HG02642 (cell line): Measurements from ENCODE around the gene HCFC1.
A peak's percentile ranks its signal among the peaks of the same experiment; 100 is the strongest.

Source experiments
- ATAC-seq: cut with Tn5 transposase; IDR thresholded peaks from one replicate; pipeline ENCODE4 v1.9.1; 2021; ENCODE audit warnings: mild to moderate bottlenecking; ENCODE audit not compliant: unreplicated experiment, poor library complexity

The HCFC1 gene

DNA sequence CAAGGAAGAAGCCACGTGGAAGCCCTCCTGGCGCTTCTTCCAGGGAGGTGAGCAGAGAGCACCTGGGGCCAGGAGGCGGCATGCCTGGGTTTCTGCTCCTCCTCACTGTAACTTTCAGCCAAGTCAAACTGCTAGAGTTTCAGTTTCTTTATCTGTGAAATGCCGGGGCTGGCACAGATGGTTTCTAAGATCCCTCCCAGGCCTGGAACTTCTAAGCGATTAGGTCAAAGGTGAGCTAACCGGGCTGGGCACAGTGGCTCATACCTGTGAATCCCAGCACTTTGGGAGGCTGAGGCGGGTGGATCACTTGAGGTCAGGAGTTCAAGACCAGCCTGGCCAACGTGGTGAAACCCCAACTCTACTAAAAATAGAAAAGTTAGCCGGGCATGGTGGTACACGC lies 8.8 kb upstream of the HCFC1 start:
- ATAC-seq = peak; percentile 47

DNA sequence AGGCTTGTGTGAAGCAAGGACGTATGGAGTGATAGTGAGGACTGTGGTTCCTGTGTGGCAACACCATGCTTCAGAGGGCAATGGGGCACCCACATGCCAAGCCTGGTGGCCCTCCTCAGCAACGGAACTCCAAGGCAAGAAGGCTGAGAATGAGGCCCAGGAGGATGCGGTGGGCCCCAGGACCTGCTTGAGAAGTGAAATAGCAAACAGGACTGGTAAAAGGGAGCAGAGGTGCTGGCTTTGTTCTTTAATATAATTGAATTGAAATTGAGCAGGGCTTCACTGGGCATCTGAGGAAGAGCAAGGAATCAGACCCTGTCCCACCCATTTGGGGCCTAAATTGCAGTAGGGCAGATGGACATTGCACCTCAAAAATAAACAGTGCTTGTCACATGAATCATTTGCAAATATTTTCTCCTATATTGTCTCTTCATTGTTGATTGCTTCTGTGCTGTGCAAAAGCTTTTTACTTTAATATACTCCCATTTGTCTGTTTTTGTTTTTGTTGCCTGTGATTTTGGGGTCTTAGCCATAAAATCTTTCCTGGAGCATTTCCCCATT lies 3.2 kb upstream of the HCFC1 start:
- ATAC-seq = no peak

DNA sequence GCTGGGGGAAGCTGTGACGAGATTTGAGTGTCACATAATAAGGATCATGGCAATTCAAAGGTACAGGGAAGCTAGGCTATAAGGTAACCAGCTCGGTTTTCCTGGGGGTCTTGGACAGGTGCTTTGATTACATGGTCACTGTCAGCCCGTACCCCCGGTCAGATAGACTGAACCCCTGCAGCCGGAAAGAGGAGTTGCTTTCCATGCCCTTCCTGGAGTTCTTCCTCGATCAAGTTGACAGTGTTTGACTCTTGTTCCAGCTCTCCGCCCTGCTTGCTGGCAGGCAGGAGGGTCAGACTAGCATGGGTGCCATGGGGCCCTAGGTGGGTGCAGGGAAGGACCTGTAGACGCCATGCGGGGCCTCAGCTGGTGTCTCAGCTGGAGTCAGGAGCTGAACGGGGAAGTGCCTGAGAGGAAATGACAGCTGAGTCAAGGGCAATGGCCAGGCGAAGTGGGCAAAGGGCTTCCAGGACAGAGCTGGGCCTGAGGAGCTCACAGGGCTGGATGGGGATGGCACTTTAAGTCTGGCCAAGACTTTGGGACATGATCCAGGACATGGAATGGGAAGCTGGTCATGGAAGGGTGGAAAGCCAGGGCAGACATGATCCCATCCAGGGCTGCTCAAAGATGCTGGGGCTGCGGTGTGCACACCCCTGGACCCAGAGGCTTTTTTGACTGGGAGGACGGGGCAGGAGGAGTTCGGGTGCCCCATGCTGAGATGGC lies 2.5 kb upstream of the HCFC1 start:
- ATAC-seq = no peak

DNA sequence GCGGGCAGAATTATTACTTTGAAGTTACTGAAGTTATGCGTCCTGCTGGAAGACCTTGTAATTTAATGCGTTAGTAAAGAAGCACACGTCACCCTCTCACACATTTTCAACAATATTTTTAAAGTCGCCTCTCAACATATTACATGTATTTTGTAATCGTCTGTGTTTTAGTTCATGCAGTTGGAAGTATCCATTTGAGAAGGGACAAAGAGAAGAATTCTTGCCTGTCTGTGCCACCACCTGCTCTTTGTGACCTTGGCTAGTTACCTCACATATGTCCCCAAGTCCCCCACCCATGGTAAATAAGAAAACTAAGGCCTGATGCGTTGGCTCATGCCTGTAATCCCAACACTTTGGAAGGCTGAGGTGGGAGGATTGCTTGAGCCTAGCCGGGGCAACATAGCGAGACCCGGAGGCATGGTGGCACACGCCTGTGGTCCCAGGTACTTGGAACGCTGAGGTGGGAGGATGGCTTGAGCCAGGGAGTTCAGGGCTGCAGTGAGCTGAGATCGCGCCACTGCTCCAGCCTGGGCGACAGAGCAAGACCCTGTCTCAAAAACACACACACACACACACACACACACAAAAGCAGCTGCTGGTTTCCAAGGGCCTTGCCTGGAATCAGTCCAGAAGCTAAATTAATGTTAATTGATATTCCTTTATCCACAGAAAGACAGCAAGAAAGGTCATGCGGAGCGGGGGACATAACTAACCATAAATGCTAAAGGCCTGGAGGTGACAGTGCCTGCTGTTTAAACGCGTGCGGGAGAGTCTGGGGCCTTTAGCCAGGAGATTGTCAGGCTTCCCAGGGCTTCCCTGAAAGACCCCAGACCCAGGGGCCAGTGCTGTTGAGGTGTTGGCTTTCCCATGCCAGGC lies 1.7 kb upstream of the HCFC1 start:
- ATAC-seq = no peak

DNA sequence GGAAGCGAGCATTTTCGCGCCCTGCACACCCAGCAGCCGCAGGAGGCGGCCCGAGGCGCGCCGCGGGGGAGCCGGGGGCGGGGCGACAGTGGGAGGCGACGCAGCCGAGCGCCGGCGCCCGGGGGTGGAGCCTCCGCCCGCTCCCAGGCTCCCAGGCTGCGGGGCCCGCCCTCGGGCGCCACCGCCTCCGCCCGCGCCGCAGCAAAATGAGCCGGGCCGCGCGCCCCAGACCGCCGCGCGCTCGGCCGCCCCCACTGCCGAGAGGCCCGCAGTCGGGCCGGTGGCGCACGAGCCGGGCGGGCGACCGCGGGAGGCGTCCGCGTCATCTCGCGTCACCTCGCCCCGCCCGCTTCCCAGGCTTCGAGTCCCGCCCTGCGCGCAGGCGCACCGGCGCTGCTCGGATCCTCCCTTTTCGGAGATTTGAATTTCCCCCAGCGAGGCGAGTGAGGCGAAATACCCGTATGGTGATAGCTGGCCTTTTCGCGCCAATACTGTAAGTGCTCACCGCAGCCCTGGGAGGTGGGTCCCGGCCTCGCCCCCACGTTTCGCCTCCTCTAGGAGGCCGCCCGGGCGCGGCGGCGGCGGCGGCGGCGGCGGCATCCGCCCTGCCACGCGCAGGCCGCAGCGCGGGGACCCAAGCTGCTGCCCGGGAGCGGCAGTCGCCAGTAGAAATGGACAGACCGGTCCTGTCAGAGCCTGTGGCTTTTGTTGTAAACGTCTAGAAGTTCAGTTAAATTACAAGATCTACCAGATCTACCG lies 929 bp upstream of the HCFC1 start, which contains the start of gene TMEM187:
Gene TMEM187, plus strand, starts transcription at position 387 of the 759 bp plus-strand sequence. CDS start 9,309 bp downstream, outside the sequence.
- peak; percentile 59 for ATAC-seq

DNA sequence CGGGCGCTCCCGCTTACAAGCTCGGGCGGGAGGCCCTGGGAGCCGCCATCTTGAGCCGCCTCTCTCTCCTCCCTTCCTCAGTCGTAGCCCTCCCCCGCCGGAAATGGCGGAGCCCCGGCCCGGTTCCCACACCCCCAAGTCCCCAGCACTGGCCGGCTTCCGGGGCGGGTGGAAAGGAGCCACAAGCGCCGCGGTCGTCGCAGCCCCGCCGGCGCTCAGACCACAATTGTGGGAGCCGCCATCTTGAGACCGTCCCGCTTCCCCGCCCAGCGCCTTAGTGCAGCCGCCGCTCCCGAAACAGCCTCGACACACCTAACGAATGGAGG lies 531 bp downstream of the HCFC1 start:
- ATAC-seq = peak; percentile 39

DNA sequence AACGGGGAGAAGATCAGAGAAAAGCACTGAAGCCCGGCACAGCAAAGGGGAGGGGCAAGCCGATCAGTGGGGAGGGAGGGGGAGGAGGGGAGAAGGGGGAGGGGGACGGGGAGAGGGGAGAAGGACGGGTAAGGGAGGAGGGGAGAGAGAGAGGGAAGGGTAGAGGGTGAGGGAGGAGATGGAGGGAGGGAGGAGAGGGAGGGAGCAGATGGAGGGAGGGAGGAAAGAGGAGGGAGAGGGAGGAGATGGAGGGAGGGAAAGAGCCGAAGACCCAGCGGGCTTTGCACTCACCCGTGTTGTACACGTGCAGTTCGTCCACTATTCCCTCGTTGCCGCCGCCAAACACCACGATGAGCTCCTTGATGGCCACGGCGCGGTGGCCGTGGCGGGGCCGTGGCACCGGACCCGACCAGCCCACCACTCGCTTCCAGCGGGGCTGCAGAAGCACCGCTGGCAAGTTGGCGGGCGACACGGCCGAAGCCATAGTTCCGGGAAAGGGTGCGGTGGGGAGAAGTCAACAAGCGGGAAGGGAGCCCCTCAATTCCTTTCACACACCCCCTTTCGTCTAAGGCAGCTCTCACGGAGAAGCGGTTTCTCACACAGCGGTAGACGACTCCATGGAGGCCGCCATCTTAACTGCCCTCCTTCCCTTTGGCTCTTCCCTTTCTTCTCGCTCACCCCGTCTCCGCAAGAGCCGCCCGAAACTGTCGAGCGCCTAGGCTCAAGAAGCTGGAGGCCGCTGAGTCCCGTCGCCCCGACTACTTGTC lies 1.1 kb downstream of the HCFC1 start:
- ATAC-seq = peak; percentile 1

DNA sequence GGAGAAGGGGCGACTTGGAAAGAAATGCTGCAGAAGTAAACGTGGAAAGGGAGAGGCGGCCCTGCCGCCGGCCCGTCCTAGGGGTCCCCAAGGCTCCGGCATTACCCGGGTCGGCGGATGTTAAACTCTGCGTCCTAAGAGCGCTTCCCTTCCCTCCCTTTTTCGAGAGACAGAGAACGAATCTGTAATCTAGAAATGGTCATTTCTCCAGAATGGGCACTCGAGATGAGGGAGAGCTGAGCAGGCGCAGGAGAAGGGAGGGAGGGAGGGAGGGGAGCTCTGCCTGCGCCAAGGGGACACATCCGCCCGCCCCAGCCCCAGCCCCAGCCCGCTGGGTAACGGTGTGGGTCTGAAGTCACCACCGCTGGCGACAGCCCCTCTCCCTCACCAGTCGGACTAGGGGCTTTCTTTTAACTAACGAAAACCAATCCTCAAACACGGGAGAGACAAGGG lies 1.7 kb downstream of the HCFC1 start:
- ATAC-seq = no peak

DNA sequence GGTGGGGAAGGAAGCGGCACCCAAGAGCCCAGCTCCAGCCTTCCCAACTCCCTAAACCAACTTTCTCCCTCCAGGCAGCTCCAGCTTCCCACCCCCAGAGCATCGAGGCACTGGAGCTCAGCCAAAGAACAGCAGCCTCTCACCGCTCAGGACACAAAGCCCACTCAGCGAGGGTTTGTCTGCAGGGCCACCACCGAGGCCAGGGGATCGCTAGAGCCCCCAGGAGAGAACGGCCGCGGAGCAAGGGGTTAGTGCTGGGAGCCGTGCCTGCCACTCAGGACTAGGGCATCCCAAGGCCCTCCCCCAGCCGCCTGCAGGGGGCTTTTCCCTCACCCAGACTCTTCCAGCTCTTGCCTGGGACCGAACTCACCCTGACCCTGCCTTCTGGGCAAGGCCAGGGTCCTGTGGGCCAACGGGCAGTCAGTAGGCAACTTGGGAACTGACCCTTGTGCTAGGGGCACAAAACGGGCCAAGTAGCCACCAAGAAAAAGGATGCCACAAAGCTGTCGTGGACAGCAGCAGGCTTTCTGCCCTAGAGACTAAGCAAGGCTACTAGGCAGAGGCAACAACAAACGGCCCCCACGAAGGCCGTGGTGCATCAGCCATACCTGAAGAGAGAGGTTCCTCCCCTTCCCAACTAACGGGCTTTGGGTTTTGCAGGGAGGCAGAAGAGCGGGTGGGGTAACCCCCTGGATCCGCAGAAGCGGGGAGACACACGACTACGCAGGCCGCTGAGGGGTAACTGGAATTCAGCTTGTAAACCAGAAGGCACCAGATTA lies 2.3 kb downstream of the HCFC1 start:
- no peak for ATAC-seq

DNA sequence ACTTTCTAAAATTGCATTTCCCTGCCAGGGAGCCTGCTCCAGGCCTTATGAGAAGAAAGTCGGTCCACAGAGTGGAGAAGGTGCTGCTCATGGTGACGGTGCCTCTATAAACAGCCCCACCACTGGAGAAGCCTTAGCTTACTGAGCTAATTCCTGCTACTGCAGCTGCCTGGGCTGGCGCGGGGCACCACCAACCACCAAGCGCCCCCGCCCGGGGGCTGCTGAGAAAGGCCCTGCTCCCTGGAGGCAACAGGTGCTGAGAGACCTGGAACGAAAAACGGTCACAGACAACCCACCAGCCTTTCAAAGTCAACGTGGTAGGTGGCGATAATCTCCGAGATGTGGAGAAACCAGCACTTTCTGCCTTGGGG lies 2.9 kb downstream of the HCFC1 start:
- no peak for ATAC-seq

DNA sequence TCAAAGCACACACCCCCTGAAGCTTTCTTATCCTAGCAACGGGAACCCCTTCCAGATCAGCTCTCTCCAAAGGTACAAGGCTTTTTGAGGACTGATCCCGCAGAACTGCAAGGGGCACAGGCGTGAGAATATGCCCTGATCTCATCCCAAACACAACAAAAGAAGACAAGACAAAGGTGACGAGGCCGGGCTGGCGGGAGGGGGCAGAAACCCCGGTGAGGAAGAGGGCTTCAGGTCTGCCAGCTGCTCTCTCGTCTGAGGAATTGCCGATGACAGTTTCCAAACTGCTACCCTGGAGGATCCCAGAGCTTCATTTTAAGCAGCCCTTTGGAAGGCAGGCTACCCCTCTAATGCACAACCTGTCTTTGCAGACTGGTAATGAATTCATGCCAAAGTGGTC lies 3.4 kb downstream of the HCFC1 start:
- no peak for ATAC-seq

DNA sequence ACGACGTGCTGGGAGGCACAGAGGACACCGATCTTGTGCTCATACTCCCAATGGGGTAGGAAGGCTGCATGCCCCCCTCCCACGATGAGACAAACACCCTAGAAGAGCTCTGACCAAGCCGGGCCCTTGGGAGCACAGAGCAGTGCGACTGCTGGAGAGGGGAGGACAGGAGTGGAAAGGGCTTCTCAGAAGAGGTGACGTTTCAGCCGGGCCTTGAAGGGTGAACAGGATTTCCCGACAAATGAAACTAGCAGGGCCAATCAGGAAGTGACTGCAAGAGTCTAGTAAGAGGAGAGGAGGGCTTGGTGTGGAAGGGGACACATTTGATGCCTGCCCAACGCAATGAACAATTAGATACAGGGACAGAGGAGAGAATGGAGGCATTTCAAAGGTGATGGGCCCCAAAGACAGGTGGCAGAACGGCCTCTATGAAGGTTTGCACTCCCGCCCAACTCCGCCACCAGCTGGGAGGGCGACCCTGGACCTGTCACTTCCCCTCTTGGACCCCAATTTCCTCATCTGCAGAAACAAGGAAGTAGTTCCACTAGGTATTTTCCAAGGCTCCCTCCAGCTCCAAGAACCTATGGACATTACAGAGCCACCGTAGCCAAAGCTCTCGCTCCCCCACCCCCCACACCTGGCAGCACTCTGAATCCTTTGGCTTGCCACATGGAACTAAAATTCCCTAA lies 3.9 kb downstream of the HCFC1 start:
- ATAC-seq = no peak

DNA sequence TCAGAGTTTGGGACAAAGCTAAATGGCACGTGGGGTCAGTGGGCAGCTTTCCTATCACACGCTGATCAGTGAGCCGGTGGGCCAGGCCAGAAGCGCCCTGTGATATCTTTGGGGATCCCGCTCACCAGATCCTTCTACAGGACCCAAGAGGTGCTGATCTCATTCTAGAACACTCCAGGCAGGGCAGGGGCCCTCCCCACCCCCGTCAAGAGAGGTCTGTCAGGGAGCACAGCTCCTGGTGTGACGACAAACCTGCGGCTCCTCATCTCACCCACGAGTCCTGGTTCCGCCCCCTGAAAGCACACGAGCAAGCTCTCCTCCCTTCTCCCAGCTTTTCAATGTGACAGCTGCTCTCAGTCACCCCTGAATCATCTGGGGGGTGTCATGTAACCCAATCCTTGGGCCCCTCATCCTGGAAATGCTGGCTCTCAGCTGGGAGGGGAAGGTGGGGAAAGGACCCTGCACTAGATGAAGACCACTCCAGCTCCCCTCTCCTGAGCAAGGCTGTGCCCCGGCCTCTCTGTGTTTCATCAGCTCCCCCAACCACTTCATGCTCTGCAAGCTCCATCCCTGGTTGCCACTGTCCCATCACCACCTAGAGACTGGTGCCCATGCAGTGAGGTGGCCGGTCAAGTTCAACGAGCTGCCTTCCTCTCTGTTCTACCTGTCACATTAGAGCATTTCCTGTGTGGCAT lies 4.6 kb downstream of the HCFC1 start:
- no peak for ATAC-seq

DNA sequence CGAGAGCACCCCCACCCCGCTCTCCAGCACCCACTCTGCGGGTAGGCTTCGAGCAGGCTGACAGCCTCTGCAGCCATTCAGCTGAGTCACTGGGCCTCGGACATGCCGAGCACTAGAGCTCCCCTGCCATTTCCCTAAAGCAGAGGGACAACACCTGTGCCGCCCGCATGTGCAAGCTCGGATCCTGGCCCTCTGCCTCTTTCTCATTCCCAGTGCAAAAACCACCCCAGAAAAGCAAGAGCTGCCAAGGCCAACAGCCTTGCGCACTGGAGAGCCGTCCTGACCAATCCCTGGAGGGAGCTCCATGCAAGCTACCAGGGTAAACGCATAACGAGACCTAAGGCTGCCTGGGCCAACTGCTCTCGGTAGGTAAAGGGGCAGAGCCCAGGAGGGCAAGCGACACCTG lies 5.3 kb downstream of the HCFC1 start:
- ATAC-seq = no peak

DNA sequence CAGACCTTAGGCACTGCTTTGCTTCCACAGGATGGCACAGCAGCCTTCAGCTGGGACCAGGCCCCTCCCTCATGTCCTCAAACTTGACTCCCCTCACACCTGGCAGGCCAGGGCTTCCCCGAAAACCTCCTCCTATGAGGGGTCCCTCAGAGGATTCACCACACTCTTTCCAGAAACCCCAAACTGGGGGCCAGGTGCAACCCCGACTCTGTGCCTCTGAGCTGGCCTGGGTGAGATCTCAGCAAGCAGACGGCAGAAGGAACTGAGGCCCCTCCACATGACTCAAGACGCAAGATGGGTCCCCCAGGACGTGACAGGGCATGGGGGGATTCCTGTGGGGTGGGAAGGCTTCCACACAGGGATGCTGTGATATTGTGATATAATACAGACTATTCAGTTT lies 6.2 kb downstream of the HCFC1 start:
- ATAC-seq = no peak

DNA sequence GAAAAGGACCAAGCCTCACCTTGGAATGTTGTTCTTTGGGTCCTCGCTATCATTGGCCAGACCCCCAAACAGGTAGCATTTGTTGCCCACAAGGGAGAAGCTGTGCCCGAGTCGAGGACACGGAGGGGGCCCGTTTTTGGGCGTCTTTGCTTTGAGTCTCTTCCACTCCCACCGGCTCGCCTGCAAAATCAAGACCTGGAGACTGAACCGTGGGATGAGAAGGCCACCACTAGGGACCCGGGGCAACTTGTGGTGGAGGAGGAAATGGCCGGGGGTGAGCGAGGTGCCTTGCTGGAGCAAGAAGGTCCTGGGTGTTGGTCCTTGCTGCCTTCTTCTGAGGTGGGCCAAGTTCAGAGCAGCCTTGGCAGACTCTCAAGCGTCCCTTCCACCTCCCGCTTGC lies 7.5 kb downstream of the HCFC1 start:
- ATAC-seq = no peak

DNA sequence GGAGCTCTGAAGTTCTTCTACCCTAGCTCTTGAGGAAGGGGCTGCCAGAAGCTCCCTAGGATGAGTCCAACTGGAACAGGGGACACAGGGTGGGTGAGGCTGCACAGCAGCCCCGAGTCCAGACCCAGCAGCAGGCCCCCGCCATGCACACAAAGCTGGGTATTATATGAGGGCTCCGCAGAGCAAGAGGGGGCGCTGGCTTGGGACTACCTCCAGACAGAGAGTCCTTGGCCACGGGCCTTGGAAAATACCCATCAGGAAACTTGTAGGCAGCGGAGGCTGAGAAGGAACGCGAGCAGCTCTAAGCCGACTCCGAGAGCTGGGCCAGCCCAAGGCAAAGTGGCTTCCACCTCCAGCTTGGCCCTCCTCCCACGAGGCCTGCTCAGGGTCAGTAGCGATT lies 8.1 kb downstream of the HCFC1 start:
- no peak for ATAC-seq

DNA sequence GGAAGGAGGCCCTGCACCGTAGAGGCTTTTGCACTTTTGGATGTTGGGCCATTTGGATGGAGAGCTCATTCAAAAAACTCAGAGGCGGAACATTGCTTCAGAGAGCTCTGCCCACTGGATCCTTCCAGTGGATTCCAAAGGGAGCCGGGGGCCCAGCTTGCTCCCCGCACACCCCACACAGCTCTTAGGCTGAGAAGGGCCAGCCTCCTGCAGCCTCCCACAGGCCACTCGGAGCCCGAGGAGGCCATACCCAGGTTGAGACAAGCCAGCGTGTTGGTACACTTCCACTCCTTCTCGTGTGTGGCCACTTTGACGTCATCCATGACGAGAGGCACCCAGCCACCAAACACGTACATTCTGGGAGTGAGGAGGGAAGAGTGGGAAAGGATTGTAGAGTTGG lies 10.3 kb downstream of the HCFC1 start:
- ATAC-seq = no peak
